SK-N-SH (cell line): Measurements from ENCODE around the gene ABCG1.

ENCODE experiments used
- EP300 ChIP-seq, 2 experiments: IDR thresholded peaks; 2 replicates each; pipeline versions ENCODE4 v1.4.0 to v1.6.1; 2012; ENCODE audit warnings: borderline replicate concordance in 1 of 2, low read depth in 1 of 2, low read length in 1 of 2
- GABPA ChIP-seq: IDR thresholded peaks from 2 replicates; pipeline ENCODE4 v1.4.0; 2012; ENCODE audit warnings: low read depth, mild to moderate bottlenecking
- NFIC ChIP-seq: IDR thresholded peaks from 2 replicates; pipeline ENCODE4 v1.4.0; 2012; ENCODE audit warnings: borderline replicate concordance
- POLR2AphosphoS5 ChIP-seq: IDR thresholded peaks from 2 replicates; pipeline ENCODE4 v1.6.1; 2012; ENCODE audit warnings: low read depth, low read length
- RAD21 ChIP-seq: IDR thresholded peaks from 2 replicates; pipeline ENCODE4 v1.6.1; 2012; ENCODE audit warnings: mild to moderate bottlenecking, low read length
- RCOR1 ChIP-seq: fragments of 150-350 bp; IDR thresholded peaks from 2 replicates; pipeline ENCODE4 v1.6.1; 2017; ENCODE audit warnings: antibody characterized with exemption, low read length
- SIN3A ChIP-seq: IDR thresholded peaks from 2 replicates; pipeline ENCODE4 v1.6.1; 2012; ENCODE audit warnings: low read depth, mild to moderate bottlenecking, low read length, moderate library complexity, borderline replicate concordance
- TF ChIP-seq, protein P1 (sequence below): fragments of 200-600 bp; sonication (generic); IDR thresholded peaks from 2 replicates; pipeline ENCODE4 v1.6.1; 2017; ENCODE audit warnings: antibody characterized with exemption, mild to moderate bottlenecking, moderate library complexity
- TF ChIP-seq, protein P2 (sequence below): IDR thresholded peaks from 2 replicates; pipeline ENCODE4; 2012

DNA sequence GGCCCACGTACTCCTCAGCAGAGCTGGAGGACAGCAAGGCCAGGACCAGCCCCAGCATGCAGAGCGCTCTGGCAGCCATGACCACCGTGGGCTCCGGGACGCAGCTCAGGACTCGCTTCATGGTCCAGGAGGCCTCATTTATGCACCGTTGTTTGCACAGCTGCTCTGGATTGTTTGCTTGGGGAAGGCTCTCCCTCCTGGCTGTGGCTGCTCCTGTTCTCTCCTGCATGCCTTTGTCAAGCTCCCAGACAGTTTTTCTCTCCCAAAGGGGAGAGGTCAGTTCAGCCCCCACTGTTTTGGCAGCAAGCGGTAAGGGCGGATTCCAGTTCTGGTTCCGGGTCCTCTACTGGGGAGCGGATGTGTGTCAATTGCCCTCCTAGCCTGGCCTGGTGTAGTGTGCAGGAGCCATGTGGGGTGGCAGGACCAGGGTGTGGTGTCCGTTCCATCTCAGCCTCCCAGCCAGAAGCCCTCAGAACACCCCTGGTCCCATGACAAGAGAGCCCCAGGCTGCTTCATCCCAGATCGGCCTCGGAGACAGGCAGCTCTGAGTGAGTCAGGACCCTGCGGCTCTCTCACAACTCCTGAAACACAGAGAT lies 96.5 kb downstream of the ABCG1 start, which contains the start of gene TFF3:
- TF ChIP-seq, protein P1, sequence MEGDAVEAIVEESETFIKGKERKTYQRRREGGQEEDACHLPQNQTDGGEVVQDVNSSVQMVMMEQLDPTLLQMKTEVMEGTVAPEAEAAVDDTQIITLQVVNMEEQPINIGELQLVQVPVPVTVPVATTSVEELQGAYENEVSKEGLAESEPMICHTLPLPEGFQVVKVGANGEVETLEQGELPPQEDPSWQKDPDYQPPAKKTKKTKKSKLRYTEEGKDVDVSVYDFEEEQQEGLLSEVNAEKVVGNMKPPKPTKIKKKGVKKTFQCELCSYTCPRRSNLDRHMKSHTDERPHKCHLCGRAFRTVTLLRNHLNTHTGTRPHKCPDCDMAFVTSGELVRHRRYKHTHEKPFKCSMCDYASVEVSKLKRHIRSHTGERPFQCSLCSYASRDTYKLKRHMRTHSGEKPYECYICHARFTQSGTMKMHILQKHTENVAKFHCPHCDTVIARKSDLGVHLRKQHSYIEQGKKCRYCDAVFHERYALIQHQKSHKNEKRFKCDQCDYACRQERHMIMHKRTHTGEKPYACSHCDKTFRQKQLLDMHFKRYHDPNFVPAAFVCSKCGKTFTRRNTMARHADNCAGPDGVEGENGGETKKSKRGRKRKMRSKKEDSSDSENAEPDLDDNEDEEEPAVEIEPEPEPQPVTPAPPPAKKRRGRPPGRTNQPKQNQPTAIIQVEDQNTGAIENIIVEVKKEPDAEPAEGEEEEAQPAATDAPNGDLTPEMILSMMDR = no peak
- TF ChIP-seq, protein P2, sequence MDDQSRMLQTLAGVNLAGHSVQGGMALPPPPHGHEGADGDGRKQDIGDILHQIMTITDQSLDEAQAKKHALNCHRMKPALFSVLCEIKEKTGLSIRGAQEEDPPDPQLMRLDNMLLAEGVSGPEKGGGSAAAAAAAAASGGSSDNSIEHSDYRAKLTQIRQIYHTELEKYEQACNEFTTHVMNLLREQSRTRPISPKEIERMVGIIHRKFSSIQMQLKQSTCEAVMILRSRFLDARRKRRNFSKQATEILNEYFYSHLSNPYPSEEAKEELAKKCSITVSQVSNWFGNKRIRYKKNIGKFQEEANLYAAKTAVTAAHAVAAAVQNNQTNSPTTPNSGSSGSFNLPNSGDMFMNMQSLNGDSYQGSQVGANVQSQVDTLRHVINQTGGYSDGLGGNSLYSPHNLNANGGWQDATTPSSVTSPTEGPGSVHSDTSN = no peak
- no peak for TF ChIP-seq RAD21
- no peak for TF ChIP-seq GABPA
- TF ChIP-seq EP300 (IDR thresholded peaks at IDR 0.05; ENCODE audit: borderline replicate concordance in 1 of 2, low read depth in 1 of 2, low read length in 1 of 2) = no peak
- no peak for TF ChIP-seq SIN3A
- TF ChIP-seq NFIC = no peak
- no peak for TF ChIP-seq POLR2AphosphoS5
- no peak for TF ChIP-seq RCOR1
